ENCODE results near the gene MRPL24. TPM values are rescaled to one million over a fixed set of nuclear protein-coding genes. Genes with fewer than 3 reads are reported as not detected.
A peak's percentile ranks its signal among the peaks of the same experiment; 100 is the strongest.

The MRPL24 gene
- total RNA-seq, result 10 to 100 TPM; 45.0 to 74.4 (median 69.8) TPM

DNA sequence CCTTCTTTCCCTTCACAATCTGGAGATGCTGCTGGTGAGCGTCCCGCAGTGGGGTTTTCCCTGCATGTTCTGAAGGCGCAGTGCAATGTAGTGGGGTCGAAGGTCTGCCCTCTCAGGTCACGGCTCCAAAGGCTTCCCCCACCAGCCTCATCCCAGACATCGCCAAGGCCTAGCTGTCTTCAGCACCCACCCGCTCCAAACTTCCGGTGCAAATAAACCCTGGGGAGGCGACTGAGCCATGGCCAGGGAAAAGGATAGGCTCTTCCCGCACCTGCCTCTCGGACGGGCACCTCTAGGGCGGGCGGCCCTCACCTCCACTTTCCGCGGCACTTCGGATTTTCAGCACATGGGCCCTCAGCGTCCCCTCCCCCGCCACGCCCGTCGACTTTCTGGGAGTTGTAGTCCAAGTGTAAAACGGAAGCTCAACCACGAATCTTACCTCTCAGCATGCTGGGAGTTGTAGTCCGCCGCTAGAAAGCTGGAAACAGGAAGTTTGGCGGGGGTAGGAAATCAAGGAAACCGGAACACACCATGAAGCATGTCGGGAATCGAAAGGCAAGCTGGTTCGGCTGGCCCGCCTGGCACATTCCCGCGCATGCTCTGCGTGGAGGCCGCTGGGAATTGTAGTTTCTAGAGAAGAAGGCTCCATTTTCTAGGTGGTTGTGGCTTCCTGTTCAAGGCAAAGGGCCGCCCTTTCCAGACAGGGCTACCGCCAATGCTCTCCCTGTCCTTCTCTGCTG is at the start of gene MRPL24:
Gene MRPL24, minus strand, starts transcription at position 348 of the 740 bp plus-strand sequence. CDS start 2,384 bp downstream, outside the sequence.
- ATAC-seq (ENCODE audit: low FRiP score), result peak; percentile 94
- TF ChIP-seq, protein P1, sequence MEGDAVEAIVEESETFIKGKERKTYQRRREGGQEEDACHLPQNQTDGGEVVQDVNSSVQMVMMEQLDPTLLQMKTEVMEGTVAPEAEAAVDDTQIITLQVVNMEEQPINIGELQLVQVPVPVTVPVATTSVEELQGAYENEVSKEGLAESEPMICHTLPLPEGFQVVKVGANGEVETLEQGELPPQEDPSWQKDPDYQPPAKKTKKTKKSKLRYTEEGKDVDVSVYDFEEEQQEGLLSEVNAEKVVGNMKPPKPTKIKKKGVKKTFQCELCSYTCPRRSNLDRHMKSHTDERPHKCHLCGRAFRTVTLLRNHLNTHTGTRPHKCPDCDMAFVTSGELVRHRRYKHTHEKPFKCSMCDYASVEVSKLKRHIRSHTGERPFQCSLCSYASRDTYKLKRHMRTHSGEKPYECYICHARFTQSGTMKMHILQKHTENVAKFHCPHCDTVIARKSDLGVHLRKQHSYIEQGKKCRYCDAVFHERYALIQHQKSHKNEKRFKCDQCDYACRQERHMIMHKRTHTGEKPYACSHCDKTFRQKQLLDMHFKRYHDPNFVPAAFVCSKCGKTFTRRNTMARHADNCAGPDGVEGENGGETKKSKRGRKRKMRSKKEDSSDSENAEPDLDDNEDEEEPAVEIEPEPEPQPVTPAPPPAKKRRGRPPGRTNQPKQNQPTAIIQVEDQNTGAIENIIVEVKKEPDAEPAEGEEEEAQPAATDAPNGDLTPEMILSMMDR (IDR thresholded peaks at IDR 0.05), result no peak

GRCh38 chr1:156789621-156790318 is 48.9 kb upstream of the MRPL24 start:
- no peak for ATAC-seq (ENCODE audit: low FRiP score)
- TF ChIP-seq, protein P1 (IDR thresholded peaks at IDR 0.05), result no peak
- DNase-seq (ENCODE audit: low spot score), result no peak

More for the DNA sequence above, at the start of gene MRPL24:
- DNase-seq (ENCODE audit: low spot score), result peak; percentile 94

DNA sequence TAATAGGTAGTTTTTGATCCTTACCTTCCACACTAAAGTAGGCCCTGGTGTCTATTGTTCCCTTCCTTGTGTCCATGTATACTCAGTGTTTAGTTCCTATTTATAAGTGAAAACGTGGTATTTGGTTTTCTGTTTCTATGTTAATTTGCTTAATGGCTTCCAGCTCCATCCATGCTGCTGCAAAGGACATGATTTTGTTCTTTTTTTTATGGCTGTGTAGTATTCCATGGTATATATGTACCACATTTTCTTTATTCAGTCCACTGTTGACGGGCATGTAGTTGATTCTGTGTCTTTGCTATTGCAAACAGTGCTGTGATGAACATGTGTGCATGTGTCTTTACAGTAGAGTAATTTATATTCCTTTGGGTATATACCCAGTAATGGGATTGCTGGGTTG is 47.2 kb upstream of the MRPL24 start:
- ATAC-seq (ENCODE audit: low FRiP score), result no peak
- DNase-seq (ENCODE audit: low spot score), result no peak
- TF ChIP-seq, protein P1 (IDR thresholded peaks at IDR 0.05), result no peak

DNA sequence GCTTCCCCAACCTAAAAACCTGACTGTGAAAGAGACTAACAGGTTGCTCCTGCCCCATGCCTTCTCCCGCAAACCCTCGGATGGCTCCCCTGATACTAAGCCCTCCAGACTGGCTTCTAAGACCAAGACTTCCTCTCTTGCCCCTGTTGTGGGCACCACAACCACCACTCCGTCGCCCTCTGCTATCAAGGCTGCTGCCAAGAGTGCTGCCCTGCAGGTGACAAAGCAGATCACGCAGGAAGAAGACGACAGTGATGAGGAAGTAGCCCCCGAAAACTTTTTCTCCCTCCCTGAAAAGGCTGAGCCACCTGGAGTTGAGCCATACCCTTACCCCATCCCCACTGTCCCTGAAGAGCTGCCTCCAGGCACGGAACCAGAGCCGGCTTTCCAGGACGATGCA is 45.8 kb upstream of the MRPL24 start:
- TF ChIP-seq, protein P1 (IDR thresholded peaks at IDR 0.05), result no peak
- ATAC-seq (ENCODE audit: low FRiP score) (no peak), DNase-seq (ENCODE audit: low spot score) (no peak)

DNA sequence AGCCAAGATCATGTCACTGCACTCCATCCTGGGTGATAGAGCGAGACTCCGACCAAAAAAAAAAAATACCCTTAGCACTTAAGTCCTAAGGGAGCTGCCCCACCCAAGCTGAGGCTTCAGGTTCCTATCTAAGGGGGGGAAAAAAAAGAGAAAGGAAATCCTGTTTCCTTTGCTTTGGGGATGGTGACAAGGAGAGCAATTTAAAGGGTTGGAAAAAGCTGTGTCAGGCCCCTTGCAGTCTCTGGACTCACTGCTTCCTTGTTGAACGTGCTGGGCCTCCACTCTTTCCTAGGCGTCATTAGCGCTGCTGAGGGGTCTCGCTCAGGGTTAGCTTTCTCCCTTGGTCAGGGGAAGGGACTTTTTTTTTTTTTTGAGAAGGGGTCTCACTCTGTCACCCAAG is 44.6 kb upstream of the MRPL24 start:
- TF ChIP-seq, protein P1 (IDR thresholded peaks at IDR 0.05), result no peak
- ATAC-seq (ENCODE audit: low FRiP score) (no peak), DNase-seq (ENCODE audit: low spot score) (no peak)

DNA sequence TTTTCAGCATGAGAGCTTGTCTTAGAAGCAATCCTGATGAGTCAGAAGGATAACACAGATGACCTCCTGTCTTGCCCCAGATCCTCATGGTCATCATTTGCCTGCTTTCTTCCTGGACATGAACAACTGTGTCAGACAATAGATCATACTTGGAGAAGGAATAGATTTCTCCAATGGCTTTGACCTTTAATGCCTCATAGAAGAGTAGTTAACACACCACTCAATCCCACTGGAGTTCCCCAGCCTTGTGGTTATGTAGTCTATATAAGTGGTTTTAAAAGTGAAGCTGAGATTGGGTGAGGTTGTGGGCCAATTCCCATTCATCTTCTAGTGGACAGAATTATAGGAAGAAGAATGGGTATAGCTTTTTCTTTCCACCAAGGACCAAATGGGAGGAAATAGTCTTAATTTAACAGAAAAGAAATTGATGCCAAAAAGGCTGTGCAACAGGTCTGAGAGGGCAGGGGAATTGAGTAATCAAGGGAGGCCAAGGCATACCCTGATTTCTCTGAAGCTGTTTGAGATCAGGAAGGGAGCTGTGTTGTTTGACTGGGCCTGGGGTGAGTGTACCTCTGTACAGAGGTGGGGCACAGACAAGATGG is 40.8 kb upstream of the MRPL24 start:
- DNase-seq (ENCODE audit: low spot score) (no peak), ATAC-seq (ENCODE audit: low FRiP score) (peak; percentile 91)
- TF ChIP-seq, protein P1 (IDR thresholded peaks at IDR 0.05), result no peak
